G401.6 (cell line): ENCODE measurements around the gene DUSP28.
"Not testable (repeated sequence)": the region's sequence is repeated elsewhere in the genome, so short reads cannot be mapped to it uniquely, and the experiment has no call there.

Experiments used
- FAIRE-seq: peaks from 2 replicates; lab custom pipeline; 2012; peaks lifted over from hg19 to GRCh38; lab: Jason Lieb, UNC

Gene DUSP28

DNA sequence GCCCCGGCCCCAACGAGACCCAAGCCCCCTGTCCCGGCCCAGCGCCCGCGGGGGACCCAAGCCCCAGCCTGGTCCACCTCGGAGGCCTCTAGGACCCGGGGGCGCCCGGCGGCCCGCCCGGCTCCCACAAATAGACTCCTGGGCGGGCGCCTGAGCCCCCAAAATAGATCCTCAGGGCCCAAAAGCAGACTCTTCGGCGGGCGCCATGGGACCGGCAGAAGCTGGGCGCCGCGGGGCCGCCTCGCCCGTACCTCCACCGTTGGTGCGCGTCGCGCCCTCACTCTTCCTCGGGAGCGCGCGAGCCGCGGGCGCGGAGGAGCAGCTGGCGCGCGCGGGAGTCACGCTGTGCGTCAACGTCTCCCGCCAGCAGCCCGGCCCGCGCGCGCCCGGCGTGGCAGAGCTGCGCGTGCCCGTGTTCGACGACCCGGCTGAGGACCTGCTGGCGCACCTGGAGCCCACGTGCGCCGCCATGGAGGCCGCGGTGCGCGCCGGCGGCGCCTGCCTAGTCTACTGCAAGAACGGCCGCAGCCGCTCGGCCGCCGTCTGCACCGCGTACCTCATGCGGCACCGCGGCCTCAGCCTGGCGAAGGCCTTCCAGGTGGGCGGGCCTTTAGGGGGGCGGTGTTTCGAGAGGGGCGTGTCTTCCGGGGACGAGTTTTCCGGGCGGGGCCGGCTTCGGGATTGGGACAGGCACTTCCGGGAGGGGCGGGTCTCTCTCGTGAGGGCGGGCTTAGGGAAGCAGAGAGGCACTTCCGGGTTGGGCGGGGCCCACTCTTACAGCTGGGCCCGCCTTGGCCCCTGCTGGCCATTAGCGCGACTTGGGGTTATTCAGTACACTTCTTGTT is 545 bp downstream of the DUSP28 start:
- peak; percentile 95 for FAIRE-seq

DNA sequence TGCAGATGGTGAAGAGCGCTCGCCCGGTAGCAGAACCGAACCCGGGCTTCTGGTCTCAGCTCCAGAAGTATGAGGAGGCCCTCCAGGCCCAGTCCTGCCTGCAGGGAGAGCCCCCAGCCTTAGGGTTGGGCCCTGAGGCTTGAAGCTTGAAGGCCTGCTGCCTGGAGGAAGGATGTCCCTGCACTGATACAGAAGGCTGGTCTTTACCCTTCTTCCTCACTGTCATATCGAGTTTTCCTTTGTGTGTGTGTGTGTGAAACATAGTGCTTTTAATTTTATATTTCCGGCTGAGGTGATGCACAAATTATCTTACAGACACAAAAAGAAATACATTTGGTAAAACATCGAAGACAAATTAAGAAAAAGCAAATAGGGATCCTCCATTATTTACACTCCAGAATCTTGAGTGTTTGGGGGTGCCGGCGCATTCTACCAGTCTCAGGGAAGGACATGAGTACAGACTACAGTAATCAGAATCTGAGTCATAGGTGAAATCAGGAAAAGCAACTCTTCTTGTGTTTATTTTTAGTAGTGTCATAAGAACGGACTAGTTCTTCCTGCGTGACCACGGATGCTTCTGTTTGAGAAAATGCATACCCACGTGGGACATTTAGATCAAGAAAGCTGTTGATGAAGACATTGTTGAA is 1.3 kb downstream of the DUSP28 start:
- FAIRE-seq: no peak

DNA sequence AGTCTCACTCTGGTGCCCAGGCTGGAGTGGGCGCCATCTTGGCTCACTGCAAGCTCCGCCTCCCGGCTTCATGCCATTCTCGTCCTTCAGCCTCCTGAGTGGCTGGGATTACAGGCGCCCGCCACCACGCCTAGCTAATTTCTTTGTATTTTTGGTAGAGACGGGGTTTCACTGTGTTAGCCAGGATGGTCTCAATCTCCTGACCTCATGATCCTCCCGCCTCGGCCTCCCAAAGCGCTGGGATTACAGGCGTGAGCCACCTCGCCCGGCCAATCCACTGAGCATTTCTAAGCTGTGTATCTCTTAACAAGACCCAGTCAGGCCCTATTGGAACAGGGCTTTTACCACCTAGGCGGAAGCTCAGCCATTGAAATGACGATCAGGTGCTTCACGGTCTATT is 3.1 kb downstream of the DUSP28 start:
- FAIRE-seq: not testable (repeated sequence)

DNA sequence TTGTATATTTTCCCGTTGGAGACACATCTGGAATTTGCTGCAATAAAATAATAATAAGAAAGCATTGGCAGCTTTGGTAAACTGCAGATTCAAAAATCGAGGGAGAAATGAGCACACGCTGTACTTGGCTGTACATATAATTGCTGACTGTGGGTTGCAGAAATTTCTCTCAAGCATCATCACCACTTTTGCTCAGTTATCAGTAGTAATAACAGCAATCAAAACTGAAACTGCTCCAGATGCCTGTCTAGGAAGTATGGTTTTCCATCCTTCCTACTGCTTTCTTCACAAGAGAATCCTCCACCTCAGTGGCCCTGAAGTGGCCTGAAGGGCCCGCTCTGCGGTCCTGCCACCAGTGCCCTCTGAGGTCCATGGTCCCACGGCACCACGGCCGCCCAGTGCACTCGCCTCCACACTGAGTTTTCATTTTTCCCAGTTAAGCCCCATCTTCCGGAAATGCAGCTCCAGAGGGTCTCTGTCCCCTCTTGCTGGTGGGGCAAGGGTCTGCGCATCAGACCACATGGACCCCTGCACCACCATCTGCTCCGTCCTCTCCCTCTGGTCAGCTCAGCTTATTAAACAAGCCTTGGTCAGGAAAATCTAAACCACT is 3.9 kb downstream of the DUSP28 start:
- no peak for FAIRE-seq

DNA sequence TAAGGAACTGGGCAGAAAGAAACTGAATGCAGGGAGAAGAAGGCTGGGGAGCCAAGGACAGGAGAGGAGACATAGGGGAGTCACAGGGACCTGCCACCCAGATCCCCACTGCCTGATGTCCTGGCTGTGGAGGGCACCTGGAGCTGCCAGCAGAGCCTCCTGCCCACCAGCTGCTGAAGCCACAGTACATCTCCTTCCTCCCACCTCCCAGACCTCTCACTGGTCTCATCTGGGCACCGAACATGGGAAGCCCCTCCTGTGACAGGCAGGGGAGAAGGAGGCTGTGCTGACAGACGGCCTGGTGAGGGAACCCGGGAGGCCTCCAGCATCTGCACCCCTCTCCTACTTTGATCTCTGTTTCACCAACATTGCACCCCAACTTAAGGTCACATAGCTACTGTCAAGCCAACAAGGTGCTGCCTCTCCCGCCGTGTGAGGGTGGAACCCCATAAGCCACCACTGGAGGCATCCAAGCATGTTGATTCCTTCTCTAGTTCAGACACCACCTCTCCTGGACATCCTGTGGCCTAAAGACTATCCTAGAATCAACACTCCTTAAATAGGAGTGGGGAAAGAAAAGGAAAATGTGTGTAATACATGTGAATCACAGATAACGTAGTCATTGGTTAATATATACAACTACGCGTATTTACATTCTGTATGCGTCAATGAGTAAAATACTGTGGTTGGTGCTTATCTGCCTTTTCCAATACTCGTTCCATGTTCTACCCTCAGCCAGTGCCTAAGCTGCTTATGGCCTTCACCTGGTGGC is 4.6 kb downstream of the DUSP28 start:
- FAIRE-seq: no peak

DNA sequence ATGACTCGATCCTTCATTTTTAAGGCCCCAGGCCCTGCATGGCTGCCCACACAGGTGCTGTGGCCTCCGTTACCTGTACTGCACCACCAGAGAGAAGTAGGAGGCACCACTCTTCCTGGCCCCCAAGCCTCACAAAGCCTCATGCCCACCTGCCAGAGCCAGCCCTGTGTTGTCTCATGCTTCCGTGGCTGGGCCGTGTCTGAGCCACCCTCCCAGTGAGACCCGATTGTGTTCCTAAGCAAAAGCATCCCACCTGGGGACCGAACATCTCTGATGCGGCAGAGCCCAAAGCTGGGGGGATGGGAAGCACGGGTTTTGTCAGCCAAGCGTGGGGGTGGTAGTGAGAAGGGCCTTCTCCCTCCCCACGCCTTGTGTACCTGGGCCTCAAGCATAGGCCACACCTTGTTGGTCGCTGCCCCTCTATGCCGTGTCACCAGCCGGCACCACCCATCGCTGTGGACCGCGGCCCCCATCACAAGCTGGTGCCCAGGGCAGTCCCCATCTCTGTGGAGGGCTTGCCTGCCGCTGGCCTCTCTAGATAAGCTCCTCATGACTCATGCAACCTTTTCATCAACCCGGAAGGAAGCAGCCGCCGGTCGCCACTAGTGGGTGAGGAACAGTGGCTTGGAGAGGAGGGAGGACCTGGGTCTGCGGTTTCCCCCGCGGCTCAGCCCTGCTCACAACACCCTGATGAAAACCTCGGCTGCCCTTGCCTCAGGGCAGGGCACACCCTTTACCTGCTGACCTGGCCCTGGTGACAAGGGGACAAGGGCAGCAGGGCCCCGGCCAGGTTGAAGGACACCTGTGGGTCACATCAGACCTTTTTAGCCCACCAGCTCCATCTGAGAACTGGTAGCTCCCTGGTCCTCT is 5.4 kb downstream of the DUSP28 start:
- FAIRE-seq: no peak

DNA sequence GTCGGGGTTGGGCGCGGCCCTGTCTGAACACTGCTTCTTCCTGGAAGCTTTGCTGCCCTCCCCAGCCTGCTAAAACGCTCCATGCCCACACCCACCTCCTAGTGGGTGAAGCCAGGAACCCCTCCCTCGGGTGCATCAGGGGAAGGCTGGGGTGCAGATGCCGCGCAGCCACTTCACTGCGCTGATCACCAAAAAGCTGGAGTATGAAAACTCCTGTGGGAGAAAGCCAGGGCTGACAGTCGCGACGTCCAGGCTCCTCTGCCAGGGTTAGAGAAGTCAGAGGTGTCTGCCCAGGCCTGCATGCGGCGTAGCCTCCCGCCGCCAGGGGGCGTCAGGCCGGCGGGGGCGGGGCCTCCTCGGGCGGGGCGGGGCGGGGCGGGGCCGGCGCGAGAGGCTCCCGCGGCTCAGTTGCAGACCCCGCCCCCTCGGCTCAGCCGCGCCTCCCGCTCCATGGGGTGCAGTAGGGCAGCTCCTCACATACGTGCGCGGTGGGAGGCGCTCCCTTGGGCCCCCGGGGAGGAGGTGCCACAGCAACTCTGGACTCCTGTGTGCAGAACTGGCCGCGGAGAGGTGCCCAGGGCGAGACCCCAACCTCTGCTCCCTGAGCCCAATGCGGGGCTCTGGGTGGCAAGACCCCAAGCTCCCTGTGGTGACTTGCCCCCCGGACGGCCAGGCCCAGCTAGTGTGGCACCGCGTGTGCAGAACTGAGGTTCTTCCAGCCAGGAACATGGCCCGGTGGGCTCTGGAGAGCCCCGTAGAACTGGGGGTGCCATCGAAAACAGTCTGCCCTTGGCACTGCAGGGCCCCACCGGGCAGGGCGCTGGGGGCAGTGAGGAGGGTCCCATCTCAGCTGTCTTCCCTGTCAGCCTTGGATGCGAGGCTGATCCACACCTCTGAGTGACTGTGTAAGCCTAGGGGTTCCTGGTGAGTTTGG is 6.3 kb downstream of the DUSP28 start:
- no peak for FAIRE-seq

DNA sequence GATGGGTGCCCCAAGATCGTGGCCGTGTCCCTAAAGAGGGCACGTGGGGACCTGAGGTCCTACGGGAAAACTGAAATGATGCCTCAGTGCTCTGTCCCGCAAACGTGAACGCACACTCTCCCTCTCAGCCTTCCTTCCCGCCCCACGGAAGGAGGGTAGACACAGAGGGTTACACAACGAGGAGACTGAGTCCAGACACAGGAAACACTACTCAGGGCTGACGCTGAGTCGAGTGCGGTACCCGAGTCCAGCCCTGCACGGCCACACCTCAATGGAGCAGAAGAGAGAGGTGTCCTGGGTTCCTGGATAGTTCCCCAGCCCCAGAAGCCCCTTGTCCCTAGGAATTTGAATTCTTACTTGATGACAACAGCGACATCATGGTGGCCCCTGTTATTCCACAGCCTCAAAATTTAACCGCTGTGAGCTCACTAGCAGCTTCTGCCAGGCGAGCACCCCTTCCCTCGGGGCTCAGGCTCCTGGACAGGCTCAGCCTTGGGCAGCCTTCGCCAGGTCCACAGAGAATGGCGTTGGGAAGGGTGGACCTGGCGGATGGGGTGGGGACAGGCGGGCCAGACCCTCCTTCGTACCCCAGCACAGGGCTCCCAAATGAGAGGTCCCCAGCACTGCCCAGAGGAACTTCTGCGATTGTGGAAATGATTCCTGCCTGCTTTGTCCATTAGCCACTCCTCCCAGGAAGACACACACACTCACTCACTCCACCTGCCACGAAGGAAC is 7.1 kb downstream of the DUSP28 start:
- FAIRE-seq: no peak

DNA sequence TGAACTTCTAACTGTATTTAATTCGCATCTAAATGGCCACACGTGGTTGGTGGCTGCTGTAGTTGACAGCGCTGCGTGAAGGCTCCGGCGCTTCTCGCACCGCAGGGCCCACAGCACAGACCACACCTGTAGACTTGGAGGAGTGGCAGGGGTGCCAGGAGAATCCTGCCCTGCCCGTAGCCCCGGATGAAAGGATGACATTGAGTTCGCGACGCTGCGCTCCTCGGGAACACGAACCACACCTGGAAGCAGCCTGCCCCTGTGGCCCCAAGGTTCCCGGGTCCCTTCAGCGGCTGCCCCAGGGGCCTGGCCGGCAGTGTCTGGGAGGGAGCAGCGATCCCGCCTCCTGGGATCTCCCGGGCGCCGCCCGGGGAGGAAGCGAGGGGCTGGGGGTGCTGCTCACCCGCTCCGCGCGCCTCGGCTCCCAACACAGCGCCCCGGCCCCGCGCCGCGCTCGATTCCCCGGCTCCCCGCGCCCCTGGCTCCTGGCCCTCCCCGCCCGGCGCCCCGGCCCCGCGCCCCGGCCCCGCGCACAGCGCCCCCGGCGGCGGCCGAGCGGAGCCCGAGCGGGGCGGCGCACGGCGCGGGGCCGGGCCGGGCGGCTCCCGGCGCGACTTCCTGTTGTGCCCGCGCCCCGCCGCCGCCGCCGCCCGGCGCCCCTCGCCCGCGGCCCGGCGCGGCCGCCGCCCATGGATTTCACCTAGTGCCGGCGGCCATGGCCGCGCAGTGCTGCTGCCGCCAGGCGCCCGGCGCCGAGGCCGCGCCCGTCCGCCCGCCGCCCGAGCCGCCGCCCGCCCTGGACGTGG is 7.9 kb downstream of the DUSP28 start, which contains the start of gene RNPEPL1:
TSS of gene RNPEPL1 (plus strand) at position 613 of the 806 bp plus-strand sequence. CDS start at position 716, 103 bp downstream.
- FAIRE-seq: no peak

DNA sequence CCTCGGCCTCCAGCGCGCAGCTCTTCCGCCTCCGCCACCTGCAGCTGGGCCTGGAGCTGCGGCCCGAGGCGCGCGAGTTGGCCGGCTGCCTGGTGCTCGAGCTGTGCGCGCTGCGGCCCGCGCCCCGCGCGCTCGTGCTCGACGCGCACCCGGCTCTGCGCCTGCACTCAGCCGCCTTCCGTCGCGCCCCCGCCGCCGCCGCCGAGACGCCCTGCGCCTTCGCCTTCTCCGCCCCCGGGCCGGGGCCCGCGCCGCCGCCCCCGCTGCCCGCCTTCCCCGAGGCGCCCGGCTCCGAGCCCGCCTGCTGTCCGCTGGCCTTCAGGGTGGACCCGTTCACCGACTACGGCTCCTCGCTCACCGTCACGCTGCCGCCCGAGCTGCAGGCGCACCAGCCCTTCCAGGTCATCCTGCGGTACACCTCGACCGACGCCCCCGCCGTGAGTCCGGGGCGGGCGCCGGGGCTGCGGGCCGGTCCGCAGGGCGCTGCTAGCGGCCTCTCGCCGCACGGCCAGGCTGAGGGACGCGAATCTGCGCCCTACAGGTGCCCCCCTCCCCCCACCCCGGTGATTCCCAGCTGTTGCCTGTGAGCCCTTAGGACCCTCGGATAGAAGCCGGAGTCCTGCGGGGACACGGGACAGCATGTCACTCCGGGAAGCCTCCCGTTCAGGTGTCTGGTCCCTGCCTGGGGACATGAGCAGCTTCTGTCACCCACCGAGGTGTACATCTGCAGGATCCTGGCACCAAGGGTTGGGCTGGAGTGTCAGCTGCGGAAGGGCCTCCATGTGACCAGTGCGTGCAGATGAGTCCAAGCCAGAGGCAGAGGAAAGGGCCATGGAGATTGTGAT is 8.7 kb downstream of the DUSP28 start:
- FAIRE-seq: no peak

DNA sequence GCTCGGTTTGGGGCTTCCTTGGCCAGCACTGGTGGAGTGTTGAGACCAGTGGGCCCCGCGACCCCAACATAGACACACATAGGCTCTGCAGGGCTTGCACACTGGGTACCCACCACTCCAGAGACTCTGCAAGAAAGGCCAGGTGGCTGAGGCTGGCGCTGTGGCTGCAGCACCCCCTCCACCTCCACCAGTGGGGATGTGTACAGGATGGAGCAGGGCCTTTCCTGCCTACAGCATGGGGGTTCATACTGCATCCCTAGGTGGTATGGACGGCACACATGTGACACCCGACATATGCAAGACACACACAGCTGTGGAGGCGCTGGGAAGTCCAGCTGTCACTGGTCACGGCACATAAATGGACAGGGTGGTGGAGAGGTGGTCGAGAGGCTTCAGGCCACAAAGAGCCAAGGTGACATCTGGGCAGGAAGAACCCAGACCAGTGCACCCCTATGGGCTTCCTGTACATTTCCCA is 9.4 kb downstream of the DUSP28 start:
- FAIRE-seq: no peak

DNA sequence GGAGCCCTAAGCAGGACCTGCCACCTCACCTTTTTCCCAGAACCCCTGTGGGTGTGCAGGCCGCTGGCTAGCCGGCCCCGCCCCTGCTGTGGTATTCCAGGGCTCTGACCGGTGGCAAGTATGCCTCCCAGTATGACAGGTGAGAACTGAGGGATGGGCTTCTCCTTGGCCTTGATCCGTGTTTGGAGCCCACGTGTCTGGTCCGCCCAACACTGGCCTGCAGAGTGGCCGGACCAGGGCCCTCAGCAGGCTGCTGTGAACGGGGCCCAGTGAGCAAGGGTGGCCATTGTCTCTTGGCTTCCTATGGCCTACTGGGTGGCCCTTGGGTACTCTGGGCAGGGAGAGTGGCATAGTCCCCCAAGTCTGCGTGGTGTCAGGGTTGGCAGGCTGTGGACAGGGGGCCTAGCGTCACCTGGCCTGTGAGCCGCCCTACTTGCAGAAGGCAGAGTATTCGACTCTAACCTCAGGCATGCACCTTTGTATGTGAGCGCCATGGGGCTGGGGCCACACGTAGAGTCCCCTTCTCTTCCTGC is 9.9 kb downstream of the DUSP28 start:
- FAIRE-seq: no peak

DNA sequence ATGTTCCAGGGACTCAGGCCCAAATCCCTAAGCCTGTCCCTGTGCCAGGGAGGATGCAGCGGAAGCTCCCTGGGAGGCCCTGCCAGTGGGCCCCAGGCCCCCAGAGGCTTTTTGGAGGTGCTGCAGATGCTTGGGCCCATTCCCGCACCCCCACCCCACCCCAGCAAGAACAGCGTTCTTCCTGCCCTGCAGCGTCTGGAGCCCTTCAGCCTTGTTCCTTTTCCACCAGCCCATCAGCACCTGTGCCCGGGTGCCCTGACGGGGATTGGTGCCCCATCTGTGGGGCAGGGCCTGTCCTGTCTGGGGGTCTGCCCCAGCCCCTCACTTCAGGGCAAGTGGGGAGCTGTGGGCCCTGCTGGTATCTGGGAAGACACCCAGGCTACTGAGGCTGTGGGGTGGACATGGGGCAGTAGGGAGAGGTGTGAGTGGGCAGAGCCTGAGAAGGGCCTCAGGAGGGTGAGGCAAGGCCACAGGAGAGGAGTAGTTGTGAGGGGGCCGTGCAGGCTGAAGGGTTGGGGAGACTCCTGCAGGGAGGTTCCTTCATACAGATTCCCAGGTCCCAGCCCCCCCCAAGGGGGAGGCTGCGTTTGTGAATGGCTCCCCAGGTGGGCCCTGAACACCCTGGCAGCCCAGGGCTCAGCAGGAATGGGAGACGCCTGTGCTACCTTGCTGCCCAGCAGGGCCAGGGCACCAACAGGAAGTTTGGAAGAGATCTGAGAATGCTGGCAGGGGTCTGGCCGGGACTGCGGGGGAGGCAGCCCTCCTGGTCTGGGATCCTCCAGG is 10.6 kb downstream of the DUSP28 start:
- FAIRE-seq: no peak

DNA sequence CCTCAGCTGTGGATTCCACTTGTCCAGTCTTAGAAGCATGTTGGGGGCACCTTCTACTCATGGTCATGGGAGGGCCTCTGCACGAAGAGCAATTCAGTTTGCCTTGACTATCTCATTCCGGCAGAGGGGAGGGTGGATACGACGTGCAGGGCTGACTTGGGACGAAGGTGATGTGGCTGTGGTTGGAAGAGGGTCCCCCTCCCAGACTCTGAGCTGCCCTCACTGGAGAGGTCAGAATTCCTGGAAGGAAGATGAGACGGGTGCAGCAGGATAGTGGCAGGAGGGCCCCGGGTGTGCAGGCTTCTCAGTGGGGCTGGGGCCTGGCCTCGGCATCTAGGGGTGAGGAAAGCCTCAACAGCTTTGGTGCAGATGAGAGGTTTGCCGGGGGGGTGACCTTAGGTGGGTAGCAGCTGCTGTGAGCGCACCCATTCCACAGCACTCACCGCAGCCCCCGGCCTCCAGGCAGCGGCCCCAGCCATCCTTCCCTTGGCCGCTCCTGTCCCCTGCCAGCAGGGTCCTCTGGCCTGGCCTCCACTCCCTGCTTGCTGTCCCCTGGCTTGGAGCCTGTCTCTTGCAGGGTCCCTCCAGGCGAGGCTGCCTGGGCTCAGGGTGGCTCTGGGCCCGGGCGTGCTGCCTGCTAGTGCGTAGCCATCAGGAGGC is 11.3 kb downstream of the DUSP28 start:
- FAIRE-seq: no peak

DNA sequence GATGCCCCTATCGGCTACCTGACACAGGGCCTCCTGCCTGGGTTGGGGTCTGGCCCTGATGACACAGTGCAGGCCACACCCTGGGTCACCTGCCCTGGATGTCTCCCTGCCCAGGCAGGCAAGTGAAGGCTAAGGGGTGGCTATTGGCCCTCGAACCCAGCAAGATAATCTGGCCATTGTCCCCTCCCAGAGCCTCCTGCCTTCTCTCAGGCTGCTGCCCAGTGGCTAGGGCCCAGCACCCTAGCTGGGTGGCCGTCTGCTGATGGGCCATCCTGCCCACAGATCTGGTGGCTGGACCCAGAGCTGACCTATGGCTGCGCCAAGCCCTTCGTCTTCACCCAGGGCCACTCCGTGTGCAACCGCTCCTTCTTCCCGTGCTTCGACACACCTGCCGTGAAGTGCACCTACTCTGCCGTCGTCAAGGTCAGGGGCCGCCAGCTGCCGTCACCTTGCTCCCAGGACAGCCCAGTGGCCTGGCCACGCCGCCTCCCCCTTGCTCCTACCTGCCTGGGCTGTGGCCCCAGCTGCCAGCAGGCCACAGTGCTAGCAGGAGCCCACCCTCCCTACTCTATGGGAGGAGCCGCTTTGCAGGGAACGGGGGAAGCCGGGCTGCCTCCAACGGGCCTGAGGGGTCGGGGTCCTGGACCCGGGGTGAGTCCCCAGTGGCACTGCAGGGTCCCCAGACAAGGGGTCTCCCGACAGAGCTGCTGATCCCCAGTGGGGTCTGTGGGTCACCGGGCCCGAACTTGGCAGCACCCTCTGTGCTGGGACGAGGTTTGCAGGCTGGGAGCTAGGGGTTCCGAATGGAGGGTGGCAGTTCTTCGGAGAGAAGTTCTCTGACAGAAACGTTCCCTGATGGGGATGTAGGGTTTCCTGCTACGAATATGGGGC is 12.2 kb downstream of the DUSP28 start:
- FAIRE-seq: no peak
